Ovary (tissue), 9 donors: ENCODE data around the gene MITD1. TPM values are rescaled to one million over a fixed set of nuclear protein-coding genes. Genes with fewer than 3 reads are reported as not detected.
A peak's percentile ranks its signal among the peaks of the same experiment; 100 is the strongest.
"Not testable (repeated sequence)": the region's sequence is repeated elsewhere in the genome, so short reads cannot be mapped to it uniquely, and the experiment has no call there.

Experiments
- DNase-seq, 5 donors: peaks; one replicate each; pipeline ENCODE4 v3.0.0-alpha.2; 2019 to 2020
- H3K27ac ChIP-seq, 2 donors: fragments of 200-600 bp; one replicate each; pipeline versions ENCODE4 v1.5.1 to v1.8.0; 2019 to 2022
- H3K27me3 ChIP-seq: fragments of 200-600 bp; one replicate; pipeline ENCODE4 v1.8.0; 2022
- H3K36me3 ChIP-seq: fragments of 200-600 bp; sonication (generic); one replicate; pipeline ENCODE4 v1.5.1; 2019
- H3K4me1 ChIP-seq: one replicate; pipeline ENCODE4 v1.8.1; 2013; ENCODE audit warnings: mild to moderate bottlenecking, moderate library complexity; ENCODE audit not compliant: insufficient read depth
- H3K4me3 ChIP-seq: fragments of 200-600 bp; sonication (generic); one replicate; pipeline ENCODE4 v1.5.1; 2017
- H3K9me3 ChIP-seq, 2 donors: fragments of 200-600 bp in 1 of 2; sonication (generic) in 1 of 2; one replicate each; pipeline versions ENCODE4 v1.5.1 to v1.8.1; 2013 to 2019; ENCODE audit warnings: mild to moderate bottlenecking in 1 of 2, moderate library complexity in 1 of 2
- CTCF ChIP-seq, 3 donors: fragments of 450-650 bp in 2 of 3; fragments of 200-600 bp in 1 of 3; IDR thresholded peaks; one replicate each; pipeline versions ENCODE4 v1.5.1 to v1.8.0; 2016 to 2022; ENCODE audit warnings: antibody characterized with exemption in 3 of 3, mild to moderate bottlenecking in 1 of 3
- EP300 ChIP-seq: sonication (generic); formaldehyde crosslinking; IDR thresholded peaks from one replicate; pipeline ENCODE4 v1.6.1; 2017; ENCODE audit warnings: antibody characterized with exemption
- POLR2A ChIP-seq: fragments of 450-650 bp; IDR thresholded peaks from one replicate; pipeline ENCODE4 v1.6.1; 2017; ENCODE audit warnings: antibody characterized with exemption, mild to moderate bottlenecking, moderate library complexity
- WGBS, 3 donors: extraction: QIAGEN DNeasy Blood & Tissue Kit in 1 of 3; methylation state at CpG; one replicate each; pipeline versions ENCODE4 v1.1.5 to v1.1.7; 2013 to 2017; 5-methylcytosine and 5-hydroxymethylcytosine counted together
- intact Hi-C, 4 donors: fragments of 100-400 bp; cut with DNase I; formaldehyde crosslinking; loops; one replicate each; pipeline versions ENCODE4 v1.11.0 to v1.15.1; 2022 to 2023
- polyA plus RNA-seq, 2 donors: library from polyadenylated mRNA; stranded (reverse); fragments of 200-250 nt in 1 of 2; fragments of 350-450 nt in 1 of 2; fragmentation: Illumina TruSeq in 1 of 2; extraction: RNeasy Lipid Tissue Mini Kit (QIAGEN cat#74804) in 1 of 2; gene quantifications; one replicate each; pipeline ENCODE4 v1.2.3, GENCODE V29; 2013 to 2014
- total RNA-seq, 7 donors: library from RNA; depleted of rRNA in 2 of 7; stranded (reverse); fragments of >200 nt in 2 of 7; fragmentation: NEBNext Ultra II Directional in 3 of 7; extraction: Animal tissue kit (Norgen Biotek cat#: 25700) in 3 of 7; gene quantifications; one replicate each; pipeline versions ENCODE4 v1.1.0 to v1.2.4, GENCODE V29; 2016 to 2023
- donor health status: DM: no; HTN: no; CAD: no; lungs with moderate emphysema.
- donor health status: DM: no; HTN: no; CAD: no.
- donor health status: Bipolar disorder and iron deficiency.
- donor health status: DM: yes; HTN: yes; CAD: no.
- donor health status: DM: no; HTN: no; CAD: no.
- donor health status: DM: yes; HTN: yes; CAD: no.

MITD1 gene
- total and polyA plus RNA-seq, 9 donors: 16.0 to 31.6 (median 22.1) TPM

GRCh38 chr2:99140860-99141109, 40.1 kb downstream of the MITD1 start:
- peak overlapping the region; percentile 69 to 86 for H3K27ac ChIP-seq
- TF ChIP-seq EP300 (no peak), CTCF (IDR thresholded peaks at IDR 0.05) (no peak), POLR2A (peak; percentile 84)
- H3K9me3 ChIP-seq: no peaks in the 10 kb centered on the region
- intact Hi-C loops: no loop called here
- DNase-seq: no peak
- H3K4me3 ChIP-seq: peak overlapping the region; percentile 78
- no peaks in the 10 kb centered on the region for H3K4me1 ChIP-seq
- H3K36me3 ChIP-seq: no peaks in the 10 kb centered on the region
- no peaks in the 10 kb centered on the region for H3K27me3 ChIP-seq
- WGBS, 3 donors: 1% methylated on average over 21 of the region's 21 CpGs

- Histone ChIP-seq H3K27ac (peak overlapping the region; percentile 69 to 86), H3K27me3 (no peaks in the 10 kb centered on the region), H3K4me3 (peak overlapping the region; percentile 78), H3K4me1 (no peaks in the 10 kb centered on the region), H3K9me3 (no peaks in the 10 kb centered on the region), H3K36me3 (no peaks in the 10 kb centered on the region)
- TF ChIP-seq CTCF (IDR thresholded peaks at IDR 0.05) (no peak), EP300 (no peak), POLR2A (no peak)
- no peak for DNase-seq
- WGBS, 3 donors: 16 to 23% (median 19%) methylated on average over 17 of the region's 17 CpGs
- intact Hi-C loops: no loop called here
Measured at GRCh38 chr2:99140056-99140859, 40.6 kb downstream of the MITD1 start.

- intact Hi-C loops: no loop called here
- TF ChIP-seq POLR2A (no peak), EP300 (no peak), CTCF (IDR thresholded peaks at IDR 0.05) (no peak)
- Histone ChIP-seq H3K27ac (no peak overlapping the region), H3K4me1 (no peaks in the 10 kb centered on the region), H3K36me3 (no peaks in the 10 kb centered on the region), H3K9me3 (no peaks in the 10 kb centered on the region), H3K27me3 (no peaks in the 10 kb centered on the region), H3K4me3 (no peak overlapping the region)
- WGBS, 3 donors: 93 to 98% (median 96%) methylated on average over 4 of the region's 4 CpGs
- DNase-seq: no peak
Measured at GRCh38 chr2:99139003-99139402, 41.9 kb downstream of the MITD1 start.

- WGBS, 3 donors: 95 to 99% (median 96%) methylated on average over 2 of the region's 2 CpGs
- H3K27me3 ChIP-seq, H3K4me3 ChIP-seq, intact Hi-C loops, H3K9me3 ChIP-seq, DNase-seq, H3K36me3 ChIP-seq, H3K27ac ChIP-seq, H3K4me1 ChIP-seq: not testable (repeated sequence)
Measured at GRCh38 chr2:99135044-99135556, 45.8 kb downstream of the MITD1 start.

GRCh38 chr2:99127981-99128380, 52.9 kb downstream of the MITD1 start:
- intact Hi-C loops: no loop called here
- no peaks in the 10 kb centered on the region for H3K36me3 ChIP-seq
- no peak overlapping the region for H3K27ac ChIP-seq
- TF ChIP-seq CTCF (IDR thresholded peaks at IDR 0.05): no peak
- TF ChIP-seq EP300: no peak
- no peak for TF ChIP-seq POLR2A
- no peaks in the 10 kb centered on the region for H3K9me3 ChIP-seq
- H3K27me3 ChIP-seq: no peaks in the 10 kb centered on the region
- H3K4me1 ChIP-seq: no peaks in the 10 kb centered on the region
- no peak overlapping the region for H3K4me3 ChIP-seq
- WGBS, 3 donors: 76 to 78% (median 76%) methylated on average over 2 of the region's 2 CpGs
- no peak for DNase-seq
